Fibroblast of mammary gland (primary cell): ENCODE data around the gene PRAME.
A peak's percentile ranks its signal among the peaks of the same experiment; 100 is the strongest.

Source experiments
- DNase-seq: peaks from one replicate; pipeline ENCODE4 v3.0.0-alpha.2; 2010; ENCODE audit warnings: low read depth
- H3K4me3 ChIP-seq: 2 replicates; pipeline ENCODE4 v1.5.1; 2011; ENCODE audit warnings: low read depth, mild to moderate bottlenecking, low read length, moderate library complexity; ENCODE audit not compliant: control insufficient read depth
- CTCF ChIP-seq: conservative IDR thresholded peaks from 2 replicates; pipeline ENCODE4 v1.5.1; 2011; ENCODE audit warnings: low read depth, low read length, inconsistent platforms; ENCODE audit not compliant: control insufficient read depth, insufficient read depth

The PRAME gene

DNA sequence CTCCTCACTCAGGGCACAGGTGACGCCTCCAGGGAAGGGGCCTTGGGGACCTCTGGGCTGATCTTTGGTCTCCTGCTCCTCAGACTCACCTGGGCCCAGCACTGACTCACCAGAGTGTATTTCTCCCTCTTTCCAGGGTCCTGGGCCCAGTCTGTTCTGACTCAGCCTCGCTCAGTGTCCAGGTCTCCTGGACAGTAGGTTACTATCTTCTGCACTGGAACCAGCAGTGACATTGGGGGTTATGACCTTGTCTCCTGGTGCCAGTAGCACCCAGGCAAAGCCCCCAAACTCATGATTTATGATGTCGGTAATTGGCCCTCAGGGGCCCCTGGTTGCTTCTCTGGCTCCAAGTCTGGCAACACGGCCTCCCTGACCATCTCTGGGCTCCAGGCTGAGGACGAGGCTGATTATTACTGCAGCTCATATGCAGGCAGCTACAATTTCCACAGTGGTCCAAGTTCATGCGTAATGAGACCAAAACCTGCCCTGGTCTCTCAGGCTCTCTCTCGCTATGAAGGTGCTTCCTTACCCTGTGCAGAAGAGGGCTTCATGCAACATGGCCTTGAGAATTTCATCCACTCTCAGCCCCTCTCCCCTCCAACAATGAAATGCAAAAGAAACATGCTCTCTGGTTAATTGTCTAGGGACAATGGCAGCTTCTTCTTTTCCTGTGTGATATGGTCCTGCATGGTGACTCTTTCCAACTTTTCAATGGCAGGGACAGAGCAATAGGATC, 21.0 kb upstream of the PRAME start:
- no peak for TF ChIP-seq CTCF
- no peak for DNase-seq
- no peak overlapping the region for H3K4me3 ChIP-seq

GRCh38 chr22:22578702-22579424, 19.8 kb upstream of the PRAME start:
- peak; percentile 82 for DNase-seq
- no peak overlapping the region for H3K4me3 ChIP-seq
- no peak for TF ChIP-seq CTCF

DNA sequence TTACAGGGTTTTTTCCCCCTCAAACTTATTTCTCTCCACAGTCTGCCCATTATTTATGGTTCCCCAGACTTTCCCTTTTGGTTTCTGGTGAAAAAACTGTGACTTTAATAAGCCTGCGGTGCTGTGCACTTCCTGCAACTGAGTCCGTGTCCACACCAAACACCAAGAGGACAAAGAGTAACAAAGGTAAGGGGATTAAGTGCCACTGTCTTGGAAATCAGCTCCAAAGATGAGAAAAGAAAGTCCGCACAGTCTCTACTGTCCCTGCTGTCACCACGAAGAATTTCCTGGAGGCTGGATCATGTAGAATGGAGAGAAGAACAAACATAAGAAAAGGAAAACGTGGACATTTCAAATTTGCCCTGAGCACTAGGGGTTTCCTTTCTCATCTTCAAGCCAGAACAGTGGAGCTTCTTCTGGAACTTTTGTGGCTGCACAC, 17.9 kb upstream of the PRAME start:
- no peak for DNase-seq
- no peak for TF ChIP-seq CTCF
- no peak overlapping the region for H3K4me3 ChIP-seq

GRCh38 chr22:22576244-22576988, 17.4 kb upstream of the PRAME start:
- H3K4me3 ChIP-seq, result no peak overlapping the region
- peak; percentile 85 for TF ChIP-seq CTCF
- peak; percentile 44 for DNase-seq

GRCh38 chr22:22574361-22574760, 15.3 kb upstream of the PRAME start:
- no peak for TF ChIP-seq CTCF
- no peak for DNase-seq

DNA sequence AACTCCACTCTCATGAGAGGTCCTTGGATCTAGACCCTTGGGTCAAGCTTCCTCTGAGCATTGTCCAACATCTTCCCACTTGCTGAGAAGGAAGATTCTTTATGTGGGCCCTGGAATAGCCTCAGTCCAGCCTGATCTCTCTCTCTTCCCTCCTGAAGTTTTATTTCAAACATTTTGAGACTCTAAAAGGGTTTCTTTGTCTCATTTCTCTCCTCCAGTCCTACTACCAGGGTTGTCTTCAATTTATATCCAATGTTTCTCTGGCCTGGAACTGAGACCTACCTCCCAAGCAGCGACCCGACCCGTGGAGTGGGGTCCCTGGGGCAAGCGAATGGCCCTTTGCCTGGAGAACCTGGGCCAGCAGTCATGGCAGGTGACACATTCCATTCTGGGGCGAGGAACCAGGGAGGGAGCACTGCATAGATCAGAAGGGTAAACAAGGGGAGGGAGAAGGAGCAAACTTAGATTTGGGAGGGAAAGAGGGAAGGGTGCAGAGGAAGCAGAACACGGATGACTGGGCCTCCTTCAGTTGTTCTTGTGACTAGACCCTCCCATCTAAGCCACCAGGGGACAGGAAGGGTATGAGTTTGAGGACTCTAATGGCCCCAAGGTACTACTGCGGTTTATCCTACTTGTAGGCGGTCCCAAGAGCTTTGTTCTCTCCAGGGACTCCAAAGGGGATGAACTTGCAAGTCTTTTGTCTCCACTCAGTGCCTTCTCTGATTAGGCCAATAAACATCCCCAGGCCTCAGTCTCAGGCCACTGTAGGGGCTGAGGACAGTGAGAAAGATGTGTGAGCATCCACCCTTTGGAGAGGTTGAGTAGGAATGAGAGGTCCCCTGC, 14.2 kb upstream of the PRAME start:
- DNase-seq, result no peak
- no peak overlapping the region for H3K4me3 ChIP-seq
- TF ChIP-seq CTCF, result no peak

More at GRCh38 chr22:22574361-22574760, 15.3 kb upstream of the PRAME start:
- no peak overlapping the region for H3K4me3 ChIP-seq
